ENCODE results near the gene CAVIN3. TPM values are rescaled to one million over a fixed set of nuclear protein-coding genes. Genes with fewer than 3 reads are reported as not detected.
A peak's percentile ranks its signal among the peaks of the same experiment; 100 is the strongest.

The CAVIN3 gene
- total and polyA plus RNA-seq, 2 of the 4 experiments (the other 2 are of a cell fraction) = 112 to 185 TPM

DNA sequence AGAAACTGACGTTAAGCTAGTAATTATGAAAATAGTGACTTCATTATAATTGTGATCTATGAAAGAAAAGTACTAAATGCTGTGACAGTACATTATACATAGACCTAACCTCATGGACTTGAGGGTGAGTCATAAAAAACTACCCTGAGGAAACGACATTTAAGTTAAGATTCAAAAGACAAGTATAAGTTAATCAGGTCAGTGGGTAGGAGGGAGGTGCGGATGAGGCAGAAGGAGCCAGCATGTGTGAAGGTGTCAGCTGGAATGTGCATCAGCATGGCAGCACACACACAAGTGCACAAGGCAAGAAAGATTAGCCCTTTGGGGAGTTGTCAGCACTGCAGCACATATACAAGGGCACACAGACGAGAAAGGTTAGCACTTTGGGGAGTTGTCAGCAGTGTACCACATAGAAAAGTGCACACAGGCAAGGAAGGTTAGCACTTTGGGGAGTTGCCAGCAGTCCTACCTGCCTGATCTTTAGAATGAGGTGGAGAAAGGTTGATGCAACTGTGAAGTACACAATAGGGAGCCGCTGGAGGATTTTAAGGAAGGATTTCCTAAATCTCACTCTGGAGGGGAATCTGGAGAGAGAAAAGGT lies 31.6 kb upstream of the CAVIN3 start:
- POLR2A ChIA-PET (ENCODE audit: unreplicated experiment) = interaction anchor here (0.6 kb wide), 2 partner anchors 34 to 522 kb away, joined by 3 to 4 read pairs; no protein-coding TSS in a partner anchor
- WGBS, 2 experiments (ENCODE audit: extremely low coverage in 2 of 2, insufficient read length in 1 of 2) = 20% methylated on average over 1 of the region's 5 CpGs; no CpG with 5 or more reads in 1 of the 2 experiments
- Histone ChIP-seq H3K79me1 (ENCODE audit: low read depth in 1 of 2, low read length in 2 of 2) (no peaks in the 10 kb centered on the region), H3K4me2 (ENCODE audit: low read depth, low read length) (no peak overlapping the region), H3K4ac (ENCODE audit: low read depth, low read length) (no peak overlapping the region), H3K4me1 (ENCODE audit: control insufficient read depth, insufficient read depth, low read length) (peaks cover 6% of the 10 kb centered on the region), H3K4me3 (ENCODE audit: insufficient read depth, low read depth, low read length) (no peak overlapping the region), H3K36me3 (ENCODE audit: control insufficient read depth, insufficient read depth, low read length) (no peaks in the 10 kb centered on the region), H4K20me1 (ENCODE audit: insufficient read depth, low read length) (no peaks in the 10 kb centered on the region), H3K56ac (ENCODE audit: extremely low read depth, insufficient read depth, low read length) (no peak overlapping the region), H4K91ac (ENCODE audit: insufficient read depth, low read depth, low read length) (no peak overlapping the region), H3K18ac (ENCODE audit: low read depth, low read length) (no peak overlapping the region), H3K14ac (replicated peaks; ENCODE audit: low read depth, low read length) (no peak overlapping the region), H3K23ac (ENCODE audit: low read depth, low read length) (no peak overlapping the region), H2AK9ac (replicated peaks; ENCODE audit: low read depth, low read length, poor library complexity) (peak overlapping the region; percentile 56), H4K8ac (ENCODE audit: low read depth in 2 of 2, low read length in 2 of 2) (no peak overlapping the region), H2AFZ (replicated peaks; ENCODE audit: low read length, poor library complexity) (no peak overlapping the region), H3K27ac (ENCODE audit: insufficient read depth, low read length) (no peak overlapping the region), H2BK120ac (ENCODE audit: low read depth, low read length) (no peak overlapping the region), H3K9me1 (ENCODE audit: insufficient read depth, low read length) (peaks cover 6% of the 10 kb centered on the region), H3K9me3 (ENCODE audit: control insufficient read depth, insufficient read depth, low read length) (no peaks in the 10 kb centered on the region), H3K9ac (ENCODE audit: low read depth, low read length) (no peak overlapping the region), H3K27me3 (ENCODE audit: control insufficient read depth, insufficient read depth, low read length) (no peaks in the 10 kb centered on the region), H2BK15ac (ENCODE audit: low read depth, low read length) (no peak overlapping the region), H2BK5ac (ENCODE audit: low read depth, low read length, poor library complexity, severe bottlenecking) (no peak overlapping the region), H2AK5ac (ENCODE audit: low read depth, low read length) (no peak overlapping the region), H4K5ac (ENCODE audit: low read depth, low read length) (no peak overlapping the region), H2BK20ac (ENCODE audit: low read depth, low read length) (no peak overlapping the region)
- ATAC-seq (ENCODE audit: low read depth) (no peak), DNase-seq (peak; percentile 21)
- CTCF ChIA-PET = interaction anchor here (0.8 to 4.8 kb wide), 3 partner anchors 11 to 102 kb away, joined by 3 to 35 read pairs (median 5); no protein-coding TSS in a partner anchor
- intact Hi-C loops (cut with micrococcal nuclease) (loop anchor here (2.0 kb wide), 2 partner anchors 31 to 461 kb away; partner anchors contain the start of gene CAVIN3), in situ Hi-C loops (cut with MboI; ENCODE audit: low sequenced_read_pairs) (loop anchor here (5.0 to 25.0 kb wide), 3 partner anchors 105 to 665 kb away; partner anchors contain the start of genes TRIM22 and TRIM5), dilution Hi-C loops (cut with HindIII; ENCODE audit: low sequenced_read_pairs, unreplicated experiment) (no loop called here)
- no TSS peak for BruUV-seq (replicated peaks)
- TF ChIP-seq FOS (IDR thresholded peaks at IDR 0.05; ENCODE audit: low read depth, low read length) (no peak), MAZ (IDR thresholded peaks at IDR 0.05; ENCODE audit: borderline replicate concordance, low read depth, low read length) (no peak), RCOR1 (IDR thresholded peaks at IDR 0.05; ENCODE audit: insufficient replicate concordance, low read length) (no peak), NFE2L2 (IDR thresholded peaks at IDR 0.05; ENCODE audit: low read depth, low read length) (no peak), RAD21 (IDR thresholded peaks at IDR 0.05; ENCODE audit: low read length) (no peak), SMC3 (IDR thresholded peaks at IDR 0.05; ENCODE audit: low read depth, low read length) (no peak), MAFK (IDR thresholded peaks at IDR 0.05; ENCODE audit: low read depth, low read length) (no peak), MXI1 (IDR thresholded peaks at IDR 0.05; ENCODE audit: borderline replicate concordance, low read depth, low read length) (no peak), POLR2A (IDR thresholded peaks at IDR 0.05; ENCODE audit: low read depth, low read length) (no peak), BHLHE40 (IDR thresholded peaks at IDR 0.05; ENCODE audit: low read depth, low read length) (no peak), RFX5 (IDR thresholded peaks at IDR 0.05; ENCODE audit: low read depth, low read length) (no peak), CHD1 (IDR thresholded peaks at IDR 0.05; ENCODE audit: low read depth, low read length) (no peak), CEBPB (IDR thresholded peaks at IDR 0.05; ENCODE audit: low read depth, low read length) (no peak)
- TF ChIP-seq, protein P1, sequence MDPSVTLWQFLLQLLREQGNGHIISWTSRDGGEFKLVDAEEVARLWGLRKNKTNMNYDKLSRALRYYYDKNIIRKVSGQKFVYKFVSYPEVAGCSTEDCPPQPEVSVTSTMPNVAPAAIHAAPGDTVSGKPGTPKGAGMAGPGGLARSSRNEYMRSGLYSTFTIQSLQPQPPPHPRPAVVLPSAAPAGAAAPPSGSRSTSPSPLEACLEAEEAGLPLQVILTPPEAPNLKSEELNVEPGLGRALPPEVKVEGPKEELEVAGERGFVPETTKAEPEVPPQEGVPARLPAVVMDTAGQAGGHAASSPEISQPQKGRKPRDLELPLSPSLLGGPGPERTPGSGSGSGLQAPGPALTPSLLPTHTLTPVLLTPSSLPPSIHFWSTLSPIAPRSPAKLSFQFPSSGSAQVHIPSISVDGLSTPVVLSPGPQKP (IDR thresholded peaks at IDR 0.05; ENCODE audit: borderline replicate concordance, low read depth, low read length) = no peak
- TF ChIP-seq, protein P2, sequence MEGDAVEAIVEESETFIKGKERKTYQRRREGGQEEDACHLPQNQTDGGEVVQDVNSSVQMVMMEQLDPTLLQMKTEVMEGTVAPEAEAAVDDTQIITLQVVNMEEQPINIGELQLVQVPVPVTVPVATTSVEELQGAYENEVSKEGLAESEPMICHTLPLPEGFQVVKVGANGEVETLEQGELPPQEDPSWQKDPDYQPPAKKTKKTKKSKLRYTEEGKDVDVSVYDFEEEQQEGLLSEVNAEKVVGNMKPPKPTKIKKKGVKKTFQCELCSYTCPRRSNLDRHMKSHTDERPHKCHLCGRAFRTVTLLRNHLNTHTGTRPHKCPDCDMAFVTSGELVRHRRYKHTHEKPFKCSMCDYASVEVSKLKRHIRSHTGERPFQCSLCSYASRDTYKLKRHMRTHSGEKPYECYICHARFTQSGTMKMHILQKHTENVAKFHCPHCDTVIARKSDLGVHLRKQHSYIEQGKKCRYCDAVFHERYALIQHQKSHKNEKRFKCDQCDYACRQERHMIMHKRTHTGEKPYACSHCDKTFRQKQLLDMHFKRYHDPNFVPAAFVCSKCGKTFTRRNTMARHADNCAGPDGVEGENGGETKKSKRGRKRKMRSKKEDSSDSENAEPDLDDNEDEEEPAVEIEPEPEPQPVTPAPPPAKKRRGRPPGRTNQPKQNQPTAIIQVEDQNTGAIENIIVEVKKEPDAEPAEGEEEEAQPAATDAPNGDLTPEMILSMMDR (conservative IDR thresholded peaks at IDR 0.05; ENCODE audit: low read depth, low read length) = no peak
- TF ChIP-seq, protein P3, sequence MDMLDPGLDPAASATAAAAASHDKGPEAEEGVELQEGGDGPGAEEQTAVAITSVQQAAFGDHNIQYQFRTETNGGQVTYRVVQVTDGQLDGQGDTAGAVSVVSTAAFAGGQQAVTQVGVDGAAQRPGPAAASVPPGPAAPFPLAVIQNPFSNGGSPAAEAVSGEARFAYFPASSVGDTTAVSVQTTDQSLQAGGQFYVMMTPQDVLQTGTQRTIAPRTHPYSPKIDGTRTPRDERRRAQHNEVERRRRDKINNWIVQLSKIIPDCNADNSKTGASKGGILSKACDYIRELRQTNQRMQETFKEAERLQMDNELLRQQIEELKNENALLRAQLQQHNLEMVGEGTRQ (IDR thresholded peaks at IDR 0.05; ENCODE audit: low read depth, low read length) = no peak
